Measurements from ENCODE around the gene TRABD. TPM values are rescaled to one million over a fixed set of nuclear protein-coding genes. Genes with fewer than 3 reads are reported as not detected.

The TRABD gene
- polyA plus RNA-seq, 3 donors = 17.1 to 20.7 (median 17.8) TPM

- no peak for DNase-seq (ENCODE audit: low read depth in 3 of 3, low spot score in 2 of 3)
Measured at GRCh38 chr22:50173311-50173982, 12.3 kb upstream of the TRABD start.

DNA sequence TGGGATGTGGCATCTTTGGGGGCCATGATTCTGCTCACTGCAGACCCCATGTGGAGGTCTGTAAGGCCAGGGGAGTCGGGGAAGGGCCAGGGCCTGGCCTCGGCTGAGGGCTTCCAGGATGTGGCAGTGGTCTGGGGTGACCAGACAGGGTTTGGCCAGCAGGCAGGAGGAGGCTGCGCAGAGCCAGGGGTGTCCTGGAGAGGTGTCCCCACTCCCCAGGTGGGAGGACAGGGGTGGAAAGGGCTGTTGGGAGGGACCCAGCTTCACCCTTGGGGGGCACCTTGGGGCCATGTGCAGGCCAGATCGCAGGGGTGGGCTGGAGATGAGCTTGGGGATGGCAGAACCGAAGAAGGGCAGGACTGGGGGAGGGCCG is 11.7 kb upstream of the TRABD start:
- DNase-seq (ENCODE audit: low read depth in 3 of 3, low spot score in 2 of 3) = no peak

DNA sequence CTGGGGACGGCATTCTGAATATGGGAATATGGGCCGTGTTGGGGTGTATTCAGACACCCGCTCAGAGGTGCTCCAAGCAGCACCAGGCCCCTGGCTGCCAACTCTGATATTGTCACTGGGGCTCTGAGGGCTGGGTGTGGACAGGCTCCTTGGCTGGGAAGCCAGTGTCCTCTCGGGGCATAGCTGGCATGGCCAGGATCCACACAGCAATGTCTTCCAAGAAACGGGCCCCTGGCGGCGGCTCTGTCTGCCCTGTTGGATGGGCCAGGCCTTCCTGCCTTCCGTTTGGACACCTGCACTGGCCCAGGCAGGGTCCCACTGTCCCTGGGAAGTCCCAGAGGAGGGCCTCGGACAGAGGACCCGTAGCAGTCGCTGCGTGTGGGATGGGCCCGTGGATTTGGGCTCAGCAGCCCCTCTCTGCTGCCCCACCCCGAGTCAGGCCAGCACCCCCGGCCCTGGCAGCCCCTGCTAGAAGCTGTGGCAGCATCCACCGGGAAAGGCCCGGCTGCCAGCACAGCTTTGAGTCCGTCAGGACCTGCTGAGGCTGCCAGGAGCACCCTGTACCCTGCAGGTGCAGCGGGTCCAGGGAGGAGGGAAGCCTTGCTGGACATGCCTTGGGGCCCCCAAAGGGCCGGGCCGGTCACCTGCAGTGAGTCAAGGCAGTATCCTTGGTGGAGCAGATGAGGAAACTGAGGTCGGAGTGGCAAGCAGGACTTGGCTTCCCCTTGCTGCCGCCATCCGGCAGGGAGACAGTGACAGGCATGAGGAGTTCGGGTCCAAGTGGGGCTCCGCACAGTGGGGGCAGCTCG is 11.1 kb upstream of the TRABD start:
- no peak for DNase-seq (ENCODE audit: low read depth in 3 of 3, low spot score in 2 of 3)

DNA sequence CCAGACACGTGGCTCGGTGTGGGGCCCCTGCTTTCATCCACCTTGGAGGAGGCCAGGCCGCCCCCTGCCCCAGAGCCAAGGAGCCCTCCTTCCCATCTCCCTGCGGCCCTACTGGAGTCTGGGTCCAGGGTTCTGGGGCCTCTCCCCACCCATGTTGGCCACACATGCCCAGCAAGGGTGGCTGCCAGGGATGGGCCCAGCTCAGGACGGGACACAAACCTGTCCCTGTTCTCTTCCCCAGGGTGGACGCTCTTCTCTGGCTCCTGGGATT is 10.6 kb upstream of the TRABD start:
- DNase-seq (ENCODE audit: low read depth in 3 of 3, low spot score in 2 of 3) = no peak

DNA sequence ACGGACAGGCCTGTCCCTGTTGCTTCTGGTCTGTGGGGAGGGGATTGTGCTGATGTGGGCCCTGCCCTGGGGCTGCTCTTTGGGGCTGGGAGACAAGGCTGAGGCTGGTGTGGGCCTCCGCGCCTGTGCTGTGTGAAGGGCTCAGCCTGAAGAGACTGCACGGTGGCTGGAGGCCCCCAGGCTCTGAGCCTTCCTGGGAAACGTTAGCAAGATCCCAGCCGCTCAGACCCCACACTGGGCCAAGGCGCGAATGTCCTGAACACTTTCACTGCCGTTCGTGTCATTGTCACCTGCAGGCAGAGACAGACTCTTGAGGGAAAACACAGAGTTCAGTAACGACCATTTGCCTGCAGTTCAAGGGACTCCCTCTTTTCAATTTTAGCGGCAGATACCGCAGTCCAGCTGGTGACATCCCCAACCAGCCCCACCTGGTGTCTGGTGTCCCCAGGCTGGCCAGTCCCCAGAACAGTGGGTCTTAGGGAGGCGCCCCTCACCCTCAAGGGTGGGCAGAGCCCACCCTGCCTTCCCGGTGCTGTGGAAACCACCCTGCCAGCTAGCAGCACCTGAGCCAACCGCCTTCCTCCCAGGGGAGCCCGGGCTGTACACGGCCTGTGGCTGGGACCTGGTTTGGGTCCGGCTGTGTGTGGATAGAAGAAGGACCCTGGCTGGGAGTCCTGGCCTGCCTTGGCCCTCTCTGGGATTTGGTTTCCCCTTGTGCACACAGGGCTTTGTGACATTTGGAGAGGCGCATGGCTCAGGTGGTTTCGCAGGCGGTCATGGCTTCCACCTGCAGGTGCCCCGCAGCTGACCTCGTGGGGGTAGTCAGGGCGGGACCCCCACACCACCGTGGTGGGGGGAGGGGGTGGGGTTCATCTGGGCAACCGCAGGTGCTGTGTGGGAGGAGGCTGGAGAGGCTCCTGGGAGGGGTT is 9.5 kb upstream of the TRABD start:
- DNase-seq (ENCODE audit: low read depth in 3 of 3, low spot score in 2 of 3) = no peak

DNA sequence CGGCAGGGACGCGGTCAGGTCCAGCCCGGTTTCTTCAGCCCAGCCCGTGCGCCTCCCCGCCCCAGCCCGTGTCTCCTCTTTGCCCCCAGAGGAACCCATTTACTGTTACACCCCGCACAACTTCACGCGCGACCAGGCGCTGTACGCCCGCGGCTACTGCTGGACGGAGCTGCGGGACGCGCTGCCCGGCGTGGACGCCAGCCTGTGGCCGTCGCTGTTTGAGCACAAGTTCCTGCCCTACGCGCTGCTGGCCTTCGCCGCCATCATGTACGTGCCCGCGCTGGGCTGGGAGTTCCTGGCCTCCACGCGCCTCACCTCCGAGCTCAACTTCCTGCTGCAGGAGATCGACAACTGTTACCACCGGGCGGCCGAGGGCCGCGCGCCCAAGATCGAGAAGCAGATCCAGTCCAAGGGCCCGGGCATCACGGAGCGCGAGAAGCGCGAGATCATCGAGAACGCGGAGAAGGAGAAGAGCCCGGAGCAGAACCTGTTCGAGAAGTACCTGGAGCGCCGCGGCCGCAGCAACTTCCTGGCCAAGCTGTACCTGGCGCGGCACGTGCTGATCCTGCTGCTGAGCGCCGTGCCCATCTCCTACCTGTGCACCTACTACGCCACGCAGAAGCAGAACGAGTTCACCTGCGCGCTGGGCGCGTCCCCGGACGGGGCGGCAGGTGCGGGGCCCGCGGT is 8.7 kb upstream of the TRABD start:
- no peak for DNase-seq (ENCODE audit: low read depth in 3 of 3, low spot score in 2 of 3)

- no peak for DNase-seq (ENCODE audit: low read depth in 3 of 3, low spot score in 2 of 3)
Measured at GRCh38 chr22:50177537-50178470, 7.9 kb upstream of the TRABD start.

DNA sequence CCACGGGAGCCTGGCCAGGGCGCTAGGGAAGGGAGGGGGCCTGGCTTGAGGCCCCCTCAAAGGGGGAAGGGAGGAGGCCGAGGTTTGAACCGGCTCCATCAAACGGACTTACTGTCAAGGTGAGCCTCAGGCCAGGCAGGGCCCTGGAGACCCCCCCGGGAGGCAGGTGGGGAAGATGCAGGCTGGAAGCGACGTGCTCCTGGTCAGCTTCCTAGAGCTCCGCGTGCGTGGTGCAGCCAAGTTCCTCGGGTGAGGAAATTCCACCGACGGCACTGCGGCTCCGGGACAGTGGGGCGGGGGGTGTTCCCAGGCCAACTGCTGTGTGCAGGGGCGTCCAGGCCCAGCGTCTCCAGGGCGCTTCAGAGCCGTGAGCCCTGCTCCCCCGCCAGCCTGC is 7.2 kb upstream of the TRABD start:
- no peak for DNase-seq (ENCODE audit: low read depth in 3 of 3, low spot score in 2 of 3)

DNA sequence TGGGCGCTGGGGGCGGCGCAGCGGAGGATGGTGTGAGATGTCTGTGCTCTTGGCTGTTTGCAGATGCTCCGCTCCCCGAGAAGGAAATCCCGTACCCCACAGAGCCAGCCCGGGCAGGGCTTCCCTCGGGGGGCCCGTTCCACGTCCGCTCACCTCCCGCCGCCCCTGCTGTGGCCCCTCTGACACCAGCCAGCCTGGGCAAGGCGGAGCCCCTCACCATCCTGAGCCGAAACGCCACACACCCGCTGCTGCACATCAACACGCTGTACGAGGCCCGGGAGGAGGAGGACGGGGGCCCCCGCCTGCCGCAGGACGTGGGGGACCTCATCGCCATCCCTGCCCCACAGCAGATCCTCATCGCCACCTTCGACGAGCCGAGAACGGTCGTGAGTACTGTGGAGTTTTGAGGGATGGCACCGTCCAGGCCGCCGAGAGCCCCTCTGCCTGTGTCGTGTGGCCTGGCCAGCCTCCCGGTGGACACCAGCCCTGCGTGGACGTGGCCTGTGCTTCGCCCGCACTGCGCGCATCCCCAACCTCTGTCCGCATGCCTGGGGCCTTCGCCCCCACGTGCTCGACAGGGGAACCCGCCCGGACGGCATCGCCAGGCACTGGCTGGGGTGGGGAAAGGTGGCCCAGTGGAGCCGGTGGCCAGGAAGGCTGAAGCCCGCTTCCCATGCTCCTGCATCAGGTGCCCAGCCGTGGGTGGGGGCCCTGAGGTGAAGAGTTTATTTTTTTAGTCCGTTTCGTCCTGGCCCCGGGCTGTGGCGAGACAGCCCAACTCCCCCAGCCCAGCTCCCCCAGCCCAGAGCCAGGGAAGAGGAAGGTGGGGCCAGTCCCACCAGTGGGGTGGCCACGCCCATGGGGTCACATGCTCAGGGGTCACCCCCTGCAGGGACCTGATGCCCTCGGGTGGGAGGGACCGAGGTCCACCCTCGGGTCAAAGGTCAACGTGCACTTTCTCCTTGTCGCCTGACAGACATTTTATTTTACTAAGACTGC is 6.5 kb upstream of the TRABD start:
- no peak for DNase-seq (ENCODE audit: low read depth in 3 of 3, low spot score in 2 of 3)

GRCh38 chr22:50179937-50180726 is 5.6 kb upstream of the TRABD start:
- no peak for DNase-seq (ENCODE audit: low read depth in 3 of 3, low spot score in 2 of 3)

GRCh38 chr22:50180727-50181521 is 4.8 kb upstream of the TRABD start:
- no peak for DNase-seq (ENCODE audit: low read depth in 3 of 3, low spot score in 2 of 3)

DNA sequence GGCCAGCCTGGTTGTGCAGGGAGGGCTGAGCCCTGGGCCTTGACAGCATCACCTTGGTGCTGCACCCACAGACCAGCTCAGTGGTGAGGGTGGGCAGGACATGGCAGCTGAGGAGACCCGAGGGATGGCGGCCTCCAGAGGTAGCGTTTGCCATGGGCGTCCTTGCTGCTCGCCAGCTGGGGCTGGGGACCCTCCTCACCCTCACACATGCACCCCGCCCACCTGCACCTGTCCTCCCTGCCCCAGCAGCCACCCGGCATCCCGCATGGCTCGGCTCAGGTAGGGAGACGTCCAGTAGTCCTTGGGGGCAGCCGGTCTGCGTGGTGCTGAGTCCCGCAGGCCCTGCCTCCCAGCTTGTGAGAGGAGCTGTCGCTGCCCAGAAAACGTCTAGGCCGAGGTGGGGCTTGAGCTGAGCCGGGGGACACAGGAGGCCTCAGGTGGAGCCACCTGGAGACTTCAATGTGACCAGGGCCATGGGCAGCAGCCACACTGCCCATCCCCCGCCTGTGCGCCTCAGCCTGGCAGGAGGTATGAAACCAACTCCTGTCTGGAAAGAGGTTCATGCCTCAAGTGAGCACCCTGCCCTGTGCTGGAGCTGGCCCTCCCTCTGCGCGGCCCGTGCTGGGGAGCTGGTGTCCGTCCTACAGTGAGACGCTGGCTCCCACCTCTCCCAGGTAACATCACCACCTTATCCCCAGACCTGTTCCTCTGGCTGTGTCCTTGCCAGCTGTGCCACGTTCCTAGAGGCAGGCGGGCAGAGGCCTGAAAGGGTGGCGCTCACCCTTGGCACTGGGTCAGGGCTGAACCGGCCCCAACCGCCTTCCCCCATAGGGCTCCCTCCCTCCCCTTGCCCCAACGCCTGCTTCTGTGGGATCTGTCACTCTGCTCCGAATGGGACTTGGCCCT is 3.3 kb upstream of the TRABD start:
- no peak for DNase-seq (ENCODE audit: low read depth in 3 of 3, low spot score in 2 of 3)

DNA sequence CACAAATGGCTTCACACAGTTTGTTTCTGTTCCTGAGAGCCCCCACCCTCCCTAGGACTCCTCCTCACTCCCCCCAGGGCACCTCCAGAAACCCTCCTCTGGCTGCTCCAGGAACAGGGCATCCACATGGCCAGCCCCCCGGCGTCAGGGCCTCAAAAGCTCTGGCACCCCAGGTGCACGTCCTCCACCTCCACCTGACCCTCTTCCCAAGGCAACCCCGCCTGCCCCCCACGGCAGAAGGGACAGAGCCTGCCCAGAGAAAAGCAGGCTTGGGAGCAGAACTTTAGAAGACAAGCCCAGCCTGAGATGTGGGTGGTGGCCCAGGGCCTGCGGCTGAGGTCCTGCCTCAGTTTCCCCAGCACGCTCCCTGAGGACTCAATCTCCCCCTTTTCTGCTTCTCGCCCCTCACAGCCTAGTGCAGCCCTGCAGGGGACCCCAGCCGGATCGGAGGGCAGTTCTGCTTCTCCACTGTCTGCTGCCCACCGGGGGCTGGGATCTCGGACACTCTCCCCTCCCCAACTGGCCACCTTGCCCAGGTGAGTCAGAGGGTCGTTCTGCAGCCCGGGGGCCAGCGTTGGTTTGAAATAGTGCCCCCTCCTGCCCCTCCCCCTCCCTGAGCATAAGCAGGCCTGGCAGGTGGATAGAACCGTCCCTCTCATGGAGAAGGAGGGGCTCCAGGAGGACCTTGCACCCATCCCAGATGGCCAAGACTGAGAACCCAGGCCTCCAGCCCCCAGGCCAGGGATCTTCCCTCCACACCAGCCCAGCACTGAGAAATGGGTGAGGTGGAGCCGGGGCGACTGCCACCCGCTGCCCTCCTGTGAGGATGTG is 2.4 kb upstream of the TRABD start:
- no peak for DNase-seq (ENCODE audit: low read depth in 3 of 3, low spot score in 2 of 3)

DNA sequence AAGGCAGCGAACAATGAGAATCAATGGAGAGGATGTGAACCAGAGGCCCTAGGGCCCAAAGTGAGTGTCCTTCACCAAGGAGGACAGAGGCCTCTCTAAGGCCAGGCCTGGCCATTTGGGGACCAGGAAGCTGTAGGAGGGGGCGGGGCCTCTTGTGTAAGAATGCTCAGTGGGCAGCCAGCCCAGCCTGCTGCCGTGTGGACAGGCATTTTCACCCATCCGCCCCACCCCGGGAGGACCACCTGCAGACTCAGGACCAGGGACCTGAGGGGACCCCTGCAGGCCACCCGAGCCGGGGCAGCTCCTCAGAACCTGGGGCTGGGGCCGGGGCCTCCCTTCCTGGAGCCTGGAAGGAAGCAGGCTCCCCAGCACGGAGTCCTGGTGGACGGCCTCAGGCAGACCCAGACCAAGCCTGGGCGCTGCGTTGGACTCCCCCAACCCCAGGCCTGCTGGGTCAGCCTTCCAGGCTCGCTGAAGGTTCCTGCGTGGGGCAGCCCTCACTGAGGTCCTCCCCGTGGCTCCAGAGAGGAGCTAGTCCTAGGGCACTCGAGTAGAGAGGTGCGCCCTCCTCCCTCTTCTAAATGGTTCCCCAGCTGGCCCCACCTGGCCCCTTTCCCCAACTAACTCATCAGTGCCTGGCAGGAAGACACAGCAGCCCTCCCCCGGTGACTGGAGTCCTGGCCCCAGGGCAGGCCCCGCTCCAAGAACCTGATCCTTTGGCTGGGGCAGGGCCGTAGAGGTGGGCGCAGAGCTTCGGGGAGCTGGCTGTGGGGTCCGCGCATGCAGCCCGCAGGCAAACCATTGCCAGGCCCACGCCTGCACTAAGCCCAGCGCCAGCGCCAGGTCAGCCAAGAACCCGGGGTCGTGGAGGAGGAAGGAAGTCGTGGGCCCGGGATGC is 1.5 kb upstream of the TRABD start:
- DNase-seq (ENCODE audit: low read depth in 3 of 3, low spot score in 2 of 3) = no peak

Data from right renal cortex interstitium (tissue), 3 donors.